Transverse colon (tissue), 4 donors: ENCODE data around the gene LARP1. TPM values are rescaled to one million over a fixed set of nuclear protein-coding genes. Genes with fewer than 3 reads are reported as not detected.
A peak's percentile ranks its signal among the peaks of the same experiment; 100 is the strongest.
"Not testable (repeated sequence)": the region's sequence is repeated elsewhere in the genome, so short reads cannot be mapped to it uniquely, and the experiment has no call there.

Experiments used
- DNase-seq: peaks from one replicate; pipeline ENCODE4 v3.0.0-alpha.2; 2019
- H3K27ac ChIP-seq, 4 donors: fragments of 200-600 bp; sonication (generic); 2 replicates each; pipeline ENCODE4 v1.5.1; 2016 to 2018; ENCODE audit warnings: inconsistent platforms in 4 of 4
- H3K27me3 ChIP-seq: fragments of 200-600 bp; sonication (generic); 2 replicates; pipeline ENCODE4 v1.5.1; 2017; ENCODE audit warnings: inconsistent platforms
- H3K36me3 ChIP-seq, 4 donors: fragments of 200-600 bp; sonication (generic); 2 replicates each; pipeline ENCODE4 v1.5.1; 2017 to 2019; ENCODE audit warnings: inconsistent platforms in 4 of 4
- H3K4me1 ChIP-seq, 4 donors: fragments of 200-600 bp; sonication (generic); 2 replicates each; pipeline ENCODE4 v1.5.1; 2017 to 2020; ENCODE audit warnings: inconsistent platforms in 4 of 4
- H3K4me3 ChIP-seq, 4 donors: fragments of 200-600 bp; sonication (generic); 1 replicate in 1 of 4; 2 replicates in 3 of 4; pipeline versions ENCODE4 v1.5.1 to v1.6.1; 2017 to 2019; ENCODE audit warnings: inconsistent platforms in 4 of 4
- H3K9me3 ChIP-seq, 2 donors: fragments of 200-600 bp; sonication (generic); 2 replicates each; pipeline ENCODE4 v1.5.1; 2017 to 2019; ENCODE audit warnings: inconsistent platforms in 2 of 2
- CTCF ChIP-seq, 5 experiments: fragments of 200-600 bp in 3 of 5; fragments of 450-650 bp in 2 of 5; sonication (generic) in 3 of 5; IDR thresholded peaks; 1 replicate in 2 of 5; 2 replicates in 3 of 5; pipeline ENCODE4 v1.5.1; 2016 to 2017; ENCODE audit warnings: antibody characterized with exemption in 5 of 5, inconsistent platforms in 3 of 5, mild to moderate bottlenecking in 2 of 5, moderate library complexity in 1 of 5
- EP300 ChIP-seq: sonication (generic); formaldehyde crosslinking; IDR thresholded peaks from one replicate; pipeline ENCODE4 v1.6.1; 2017; ENCODE audit warnings: antibody characterized with exemption, low read depth
- POLR2A ChIP-seq: fragments of 450-650 bp; IDR thresholded peaks from one replicate; pipeline ENCODE4 v1.6.1; 2016; ENCODE audit warnings: antibody characterized with exemption, mild to moderate bottlenecking, moderate library complexity
- POLR2AphosphoS5 ChIP-seq, 3 donors: sonication (generic); formaldehyde crosslinking; IDR thresholded peaks; one replicate each; pipeline ENCODE4 v1.6.1; 2016; ENCODE audit warnings: antibody characterized with exemption in 3 of 3
- WGBS, 2 donors: methylation state at CpG; one replicate each; pipeline ENCODE4 v1.1.5; 2018; ENCODE audit warnings: low coverage in 1 of 2; 5-methylcytosine and 5-hydroxymethylcytosine counted together
- in situ Hi-C, 4 donors: fragments of 200-750 bp; cut with MboI; loops; one replicate each; pipeline versions ENCODE4 v1.15.0 to v1.15.1; 2017; ENCODE audit warnings: low sequenced_read_pairs in 3 of 4, low pct_ligation_motif_present in 1 of 4, low pct_unique_long_range_greater_than_20kb in 1 of 4
- intact Hi-C: fragments of 100-400 bp; cut with DNase I; formaldehyde crosslinking; loops from one replicate; pipeline ENCODE4 v1.15.1; 2023; ENCODE audit warnings: low total_unique reads
- total RNA-seq, 4 donors: library from RNA; depleted of rRNA; stranded (reverse); fragments of >200 nt; gene quantifications; one replicate each; pipeline ENCODE4 v1.1.0, GENCODE V29; 2016

The LARP1 gene
- total RNA-seq, 4 donors from 2014 or later: 63.6 to 171 (median 105) TPM

GRCh38 chr5:154830219-154830595 is 75.0 kb downstream of the LARP1 start:
- Histone ChIP-seq H3K36me3 (peaks cover 0 to 4% (median 0%) of the 10 kb centered on the region in 4 donors), H3K9me3 (no peaks in the 10 kb centered on the region), H3K27ac (peak overlapping the region; percentile 61 to 86 (median 74)), H3K4me3 (no peak overlapping the region), H3K4me1 (peaks cover 0 to 53% (median 19%) of the 10 kb centered on the region in 4 donors), H3K27me3 (no peaks in the 10 kb centered on the region)
- TF ChIP-seq POLR2AphosphoS5 (IDR thresholded peaks at IDR 0.05) (peak in 2 of 3 donors; percentile 1 to 3), CTCF (IDR thresholded peaks at IDR 0.05) (no peak), POLR2A (no peak), EP300 (no peak)
- intact Hi-C loops: no loop called here
- DNase-seq: no peak
- 65 to 69% methylated on average over 5 to 7 of the region's 7 CpGs for WGBS, 2 donors
- in situ Hi-C loops: no loop called here

- no peaks in the 10 kb centered on the region for H3K27me3 ChIP-seq
- WGBS, 2 donors: 80 to 86% methylated on average over 2 to 4 of the region's 4 CpGs
- H3K4me3 ChIP-seq: no peak overlapping the region
- peaks cover 0 to 4% (median 0%) of the 10 kb centered on the region in 4 donors for H3K36me3 ChIP-seq
- TF ChIP-seq POLR2AphosphoS5 (IDR thresholded peaks at IDR 0.05): no peak
- TF ChIP-seq POLR2A: no peak
- TF ChIP-seq CTCF (IDR thresholded peaks at IDR 0.05): no peak
- no peak for TF ChIP-seq EP300
- H3K9me3 ChIP-seq: no peaks in the 10 kb centered on the region
- no peak for DNase-seq
- peak overlapping the region; percentile 61 to 86 (median 74) for H3K27ac ChIP-seq
- in situ Hi-C loops (no loop called here), intact Hi-C loops (no loop called here)
- peaks cover 0 to 57% (median 23%) of the 10 kb centered on the region in 4 donors for H3K4me1 ChIP-seq
These were observed 75.4 kb downstream of the LARP1 start for GRCh38 chr5:154830596-154830995.

GRCh38 chr5:154831451-154831850 is 76.3 kb downstream of the LARP1 start:
- Histone ChIP-seq H3K9me3 (no peaks in the 10 kb centered on the region), H3K27ac (peak overlapping the region in 1 of 4 donors; percentile 74), H3K4me1 (peaks cover 0 to 58% (median 26%) of the 10 kb centered on the region in 4 donors), H3K27me3 (no peaks in the 10 kb centered on the region), H3K4me3 (no peak overlapping the region), H3K36me3 (peaks cover 0 to 4% (median 0%) of the 10 kb centered on the region in 4 donors)
- TF ChIP-seq EP300 (no peak), POLR2A (no peak), POLR2AphosphoS5 (IDR thresholded peaks at IDR 0.05) (no peak)
- no peak for DNase-seq
- WGBS, 2 donors: 81 to 86% methylated on average over 3 to 7 of the region's 7 CpGs
- intact Hi-C loops (no loop called here), in situ Hi-C loops (no loop called here)

- Histone ChIP-seq H3K4me1 (peaks cover 0 to 69% (median 31%) of the 10 kb centered on the region in 4 donors), H3K27ac (peak overlapping the region in 2 of 4 donors; percentile 1 to 12)
- H3K36me3 ChIP-seq, H3K27me3 ChIP-seq, H3K4me3 ChIP-seq, DNase-seq, in situ Hi-C loops, H3K9me3 ChIP-seq, intact Hi-C loops: not testable (repeated sequence)
- 92% methylated on average over 2 to 3 of the region's 3 CpGs for WGBS, 2 donors
These were observed 77.6 kb downstream of the LARP1 start for GRCh38 chr5:154832804-154833203.

GRCh38 chr5:154834053-154834452 is 78.9 kb downstream of the LARP1 start:
- TF ChIP-seq POLR2A: no peak
- TF ChIP-seq EP300: no peak
- no peak for TF ChIP-seq CTCF (IDR thresholded peaks at IDR 0.05)
- no peak overlapping the region for H3K4me3 ChIP-seq
- H3K36me3 ChIP-seq: peaks cover 0 to 4% (median 0%) of the 10 kb centered on the region in 4 donors
- intact Hi-C loops: no loop called here
- in situ Hi-C loops: no loop called here
- H3K4me1 ChIP-seq: peaks cover 0 to 64% (median 32%) of the 10 kb centered on the region in 4 donors
- no peaks in the 10 kb centered on the region for H3K27me3 ChIP-seq
- 73 to 78% methylated on average over 1 of the region's 1 CpG for WGBS, 2 donors
- peak overlapping the region; percentile 74 to 78 (median 74) for H3K27ac ChIP-seq
- DNase-seq: no peak
- H3K9me3 ChIP-seq: no peaks in the 10 kb centered on the region

- H3K27me3 ChIP-seq, DNase-seq, H3K36me3 ChIP-seq, intact Hi-C loops, H3K9me3 ChIP-seq, H3K4me3 ChIP-seq, in situ Hi-C loops: not testable (repeated sequence)
- peak overlapping the region; percentile 74 to 78 (median 74) for H3K27ac ChIP-seq
- H3K4me1 ChIP-seq: peaks cover 0 to 49% (median 24%) of the 10 kb centered on the region in 4 donors
- 28 to 56% methylated on average over 8 to 9 of the region's 9 CpGs for WGBS, 2 donors
These were observed 80.5 kb downstream of the LARP1 start for GRCh38 chr5:154835701-154836052.
